Measurements from ENCODE around the gene STARD7.

Gene STARD7

DNA sequence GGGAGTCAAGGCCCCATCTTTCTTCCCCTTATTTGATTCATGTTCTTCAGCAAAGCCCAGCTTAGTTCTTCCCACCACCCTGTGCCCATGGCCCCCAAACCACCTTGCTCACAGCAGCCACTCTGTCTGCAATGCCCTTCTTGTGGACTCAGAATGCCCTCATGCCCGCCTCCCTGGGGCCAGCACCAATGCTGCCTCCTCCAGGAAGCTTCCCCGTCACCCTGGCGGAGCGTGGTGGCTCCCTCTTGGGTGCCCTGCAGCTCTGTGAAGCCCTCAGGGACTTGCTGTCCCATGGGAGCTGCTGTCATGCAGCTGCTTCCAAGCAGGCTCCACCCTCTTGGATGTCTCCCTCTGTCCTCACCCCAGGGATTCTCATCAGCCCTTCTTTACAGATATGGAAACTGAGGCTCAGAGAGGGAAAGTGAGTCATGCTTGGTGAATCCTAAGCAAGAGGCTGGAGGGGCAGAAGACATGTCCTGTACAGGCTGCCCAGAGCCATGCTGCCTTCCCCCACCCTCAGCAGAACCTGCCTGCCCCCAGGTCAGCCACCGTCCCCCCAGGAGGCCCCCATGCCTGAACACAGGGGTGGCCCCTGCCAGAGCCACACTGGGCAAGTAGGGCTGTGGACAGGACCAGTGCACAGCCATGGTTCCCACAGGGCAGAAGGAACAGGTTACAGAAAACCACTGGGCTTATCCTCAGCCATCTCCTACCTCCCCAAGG lies 51.5 kb downstream of the STARD7 start:
- Histone ChIP-seq H3K9me3 (replicated peaks; ENCODE audit: insufficient read depth, low read length) (no peaks in the 10 kb centered on the region), H3K36me3 (replicated peaks; ENCODE audit: insufficient read depth, low read length) (no peaks in the 10 kb centered on the region), H3K9me2 (replicated peaks; ENCODE audit: insufficient read depth, low read length) (no peaks in the 10 kb centered on the region), H2AFZ (ENCODE audit: low read length) (no peak overlapping the region), H3K27ac (ENCODE audit: low read length) (no peak overlapping the region), H3K9ac (ENCODE audit: low read length) (no peak overlapping the region), H3K4me1 (ENCODE audit: low read length) (no peaks in the 10 kb centered on the region), H3K79me2 (ENCODE audit: low read length) (no peaks in the 10 kb centered on the region), H3F3A (ENCODE audit: insufficient read depth, low read length) (no peaks in the 10 kb centered on the region), H3K4me2 (ENCODE audit: low read depth, low read length) (no peak overlapping the region), H3K27me3 (replicated peaks; ENCODE audit: insufficient read depth, low read length) (no peaks in the 10 kb centered on the region), H4K20me1 (ENCODE audit: insufficient read depth, low read length) (no peaks in the 10 kb centered on the region), H3K4me3 (ENCODE audit: low read length) (no peak overlapping the region)
- no peak for TF ChIP-seq EZH2 (optimal IDR thresholded peaks at IDR 0.05; ENCODE audit: low read depth, low read length)
- no peak for TF ChIP-seq EZH2phosphoT487 (IDR thresholded peaks at IDR 0.05; ENCODE audit: low read length)
- TF ChIP-seq, protein P1, sequence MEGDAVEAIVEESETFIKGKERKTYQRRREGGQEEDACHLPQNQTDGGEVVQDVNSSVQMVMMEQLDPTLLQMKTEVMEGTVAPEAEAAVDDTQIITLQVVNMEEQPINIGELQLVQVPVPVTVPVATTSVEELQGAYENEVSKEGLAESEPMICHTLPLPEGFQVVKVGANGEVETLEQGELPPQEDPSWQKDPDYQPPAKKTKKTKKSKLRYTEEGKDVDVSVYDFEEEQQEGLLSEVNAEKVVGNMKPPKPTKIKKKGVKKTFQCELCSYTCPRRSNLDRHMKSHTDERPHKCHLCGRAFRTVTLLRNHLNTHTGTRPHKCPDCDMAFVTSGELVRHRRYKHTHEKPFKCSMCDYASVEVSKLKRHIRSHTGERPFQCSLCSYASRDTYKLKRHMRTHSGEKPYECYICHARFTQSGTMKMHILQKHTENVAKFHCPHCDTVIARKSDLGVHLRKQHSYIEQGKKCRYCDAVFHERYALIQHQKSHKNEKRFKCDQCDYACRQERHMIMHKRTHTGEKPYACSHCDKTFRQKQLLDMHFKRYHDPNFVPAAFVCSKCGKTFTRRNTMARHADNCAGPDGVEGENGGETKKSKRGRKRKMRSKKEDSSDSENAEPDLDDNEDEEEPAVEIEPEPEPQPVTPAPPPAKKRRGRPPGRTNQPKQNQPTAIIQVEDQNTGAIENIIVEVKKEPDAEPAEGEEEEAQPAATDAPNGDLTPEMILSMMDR (IDR thresholded peaks at IDR 0.05; ENCODE audit: low read length) = no peak
- DNase-seq = no peak

GRCh38 chr2:96156011-96156820 lies 52.4 kb downstream of the STARD7 start:
- TF ChIP-seq EZH2phosphoT487 (IDR thresholded peaks at IDR 0.05; ENCODE audit: low read length) (no peak), EZH2 (optimal IDR thresholded peaks at IDR 0.05; ENCODE audit: low read depth, low read length) (no peak)
- TF ChIP-seq, protein P1 (IDR thresholded peaks at IDR 0.05; ENCODE audit: low read length) = no peak
- Histone ChIP-seq H3K9me3 (replicated peaks; ENCODE audit: insufficient read depth, low read length) (no peaks in the 10 kb centered on the region), H4K20me1 (ENCODE audit: insufficient read depth, low read length) (no peaks in the 10 kb centered on the region), H3F3A (ENCODE audit: insufficient read depth, low read length) (no peaks in the 10 kb centered on the region), H3K36me3 (replicated peaks; ENCODE audit: insufficient read depth, low read length) (no peaks in the 10 kb centered on the region), H3K4me3 (ENCODE audit: low read length) (no peak overlapping the region), H3K79me2 (ENCODE audit: low read length) (no peaks in the 10 kb centered on the region), H3K4me2 (ENCODE audit: low read depth, low read length) (no peak overlapping the region), H2AFZ (ENCODE audit: low read length) (no peak overlapping the region), H3K27ac (ENCODE audit: low read length) (no peak overlapping the region), H3K9ac (ENCODE audit: low read length) (no peak overlapping the region), H3K27me3 (replicated peaks; ENCODE audit: insufficient read depth, low read length) (no peaks in the 10 kb centered on the region), H3K9me2 (replicated peaks; ENCODE audit: insufficient read depth, low read length) (no peaks in the 10 kb centered on the region), H3K4me1 (ENCODE audit: low read length) (no peaks in the 10 kb centered on the region)
- no peak for DNase-seq

GRCh38 chr2:96154506-96155380 lies 53.9 kb downstream of the STARD7 start:
- no peaks in the 10 kb centered on the region for H3K9me2 ChIP-seq (replicated peaks; ENCODE audit: insufficient read depth, low read length)
- H4K20me1 ChIP-seq (ENCODE audit: insufficient read depth, low read length) = no peaks in the 10 kb centered on the region

More at GRCh38 chr2:96154506-96155380, 53.9 kb downstream of the STARD7 start:
- no peak overlapping the region for H3K9ac ChIP-seq (ENCODE audit: low read length)
- TF ChIP-seq, protein P1 (IDR thresholded peaks at IDR 0.05; ENCODE audit: low read length) = no peak
- TF ChIP-seq EZH2phosphoT487 (IDR thresholded peaks at IDR 0.05; ENCODE audit: low read length) = no peak
- TF ChIP-seq EZH2 (optimal IDR thresholded peaks at IDR 0.05; ENCODE audit: low read depth, low read length) = no peak
- H3K4me1 ChIP-seq (ENCODE audit: low read length) = no peaks in the 10 kb centered on the region
- no peaks in the 10 kb centered on the region for H3F3A ChIP-seq (ENCODE audit: insufficient read depth, low read length)
- no peaks in the 10 kb centered on the region for H3K79me2 ChIP-seq (ENCODE audit: low read length)
- no peak overlapping the region for H3K27ac ChIP-seq (ENCODE audit: low read length)
- H3K36me3 ChIP-seq (replicated peaks; ENCODE audit: insufficient read depth, low read length) = no peaks in the 10 kb centered on the region
- no peak for DNase-seq
- H3K9me3 ChIP-seq (replicated peaks; ENCODE audit: insufficient read depth, low read length) = no peaks in the 10 kb centered on the region
- no peak overlapping the region for H2AFZ ChIP-seq (ENCODE audit: low read length)
- no peak overlapping the region for H3K4me3 ChIP-seq (ENCODE audit: low read length)
- H3K4me2 ChIP-seq (ENCODE audit: low read depth, low read length) = no peak overlapping the region
- no peaks in the 10 kb centered on the region for H3K27me3 ChIP-seq (replicated peaks; ENCODE audit: insufficient read depth, low read length)

Measured in MM.1S (cell line).